HEK293 (cell line): ENCODE results near the gene TSPAN3.

Experiments
- CTCF ChIA-PET: fragments of 350-600 bp; formaldehyde crosslinking; extraction: SDS; loops from one replicate; lab custom pipeline; 2021; ENCODE audit warnings: antibody characterized with exemption; lab: Yijun Ruan, JAX
- POLR2A ChIA-PET: fragments of 300-600 bp; formaldehyde crosslinking; extraction: SDS; loops from one replicate; lab custom pipeline; 2020; ENCODE audit warnings: antibody characterized with exemption, inconsistent platforms; lab: Yijun Ruan, JAX
- H3K27ac ChIP-seq: fragments of 200-500 bp; sonication (Bioruptor generic); 2 replicates; pipeline ENCODE4 v1.5.1; 2014; ENCODE audit warnings: low read depth, low read length, control low read depth, inconsistent platforms; ENCODE audit errors: extremely low read depth
- H3K36me3 ChIP-seq, 2 experiments: fragments of 200-500 bp in 1 of 2; sonication (Bioruptor generic) in 1 of 2; 1 replicate in 1 of 2; 2 replicates in 1 of 2; pipeline ENCODE4 v1.5.1; 2014 to 2017; ENCODE audit warnings: inconsistent platforms in 2 of 2, low read length in 2 of 2; ENCODE audit not compliant: control insufficient read depth in 2 of 2, insufficient read depth in 1 of 2
- H3K4me1 ChIP-seq: fragments of 200-500 bp; sonication (Bioruptor generic); 2 replicates; pipeline ENCODE4 v1.5.1; 2014; ENCODE audit warnings: mild to moderate bottlenecking, low read length, inconsistent platforms; ENCODE audit not compliant: control insufficient read depth, insufficient read depth
- H3K4me3 ChIP-seq: 2 replicates; pipeline ENCODE4 v1.5.1; 2011; ENCODE audit warnings: low read depth, mild to moderate bottlenecking, control low read depth, low read length, moderate library complexity
- H3K9me3 ChIP-seq: fragments of 200-500 bp; sonication (Bioruptor generic); 2 replicates; pipeline ENCODE4 v1.5.1; 2014; ENCODE audit warnings: low read depth, low read length, inconsistent platforms; ENCODE audit not compliant: control insufficient read depth, insufficient read depth
- EGR2 ChIP-seq: fragments of 450-650 bp; formaldehyde crosslinking; IDR thresholded peaks from 2 replicates; pipeline ENCODE4 v1.5.1; 2016; ENCODE audit warnings: low read depth, missing biosample characterization, missing genetic modification characterization
- GLIS1 ChIP-seq: fragments of 450-650 bp; formaldehyde crosslinking; IDR thresholded peaks from 2 replicates; pipeline ENCODE4 v1.5.1; 2016; ENCODE audit warnings: missing biosample characterization, missing genetic modification characterization
- ZBTB21 ChIP-seq: fragments of 450-650 bp; formaldehyde crosslinking; IDR thresholded peaks from 2 replicates; pipeline ENCODE4 v1.5.1; 2017; ENCODE audit warnings: missing biosample characterization, missing genetic modification characterization
- ZNF121 ChIP-seq: fragments of 450-650 bp; formaldehyde crosslinking; IDR thresholded peaks from 2 replicates; pipeline ENCODE4 v1.5.1; 2016; ENCODE audit warnings: missing biosample characterization, missing genetic modification characterization
- ZNF184 ChIP-seq: fragments of 450-650 bp; IDR thresholded peaks from 2 replicates; pipeline ENCODE4 v1.5.1; 2018; ENCODE audit warnings: missing biosample characterization, mild to moderate bottlenecking, missing genetic modification characterization
- ZNF2 ChIP-seq: fragments of 450-650 bp; formaldehyde crosslinking; IDR thresholded peaks from 2 replicates; pipeline ENCODE4 v1.5.1; 2016; ENCODE audit warnings: missing biosample characterization, missing genetic modification characterization
- ZNF354C ChIP-seq: fragments of 450-650 bp; formaldehyde crosslinking; IDR thresholded peaks from 2 replicates; pipeline ENCODE4 v1.5.1; 2016; ENCODE audit warnings: missing biosample characterization, missing genetic modification characterization, low read depth, borderline replicate concordance
- ZNF501 ChIP-seq: fragments of 450-650 bp; formaldehyde crosslinking; IDR thresholded peaks from 2 replicates; pipeline ENCODE4 v1.5.1; 2016; ENCODE audit warnings: missing biosample characterization, missing genetic modification characterization
- ZNF664 ChIP-seq: fragments of 450-650 bp; formaldehyde crosslinking; IDR thresholded peaks from 2 replicates; pipeline ENCODE4 v1.5.1; 2016; ENCODE audit warnings: missing biosample characterization, missing genetic modification characterization
- ZNF692 ChIP-seq: fragments of 450-650 bp; formaldehyde crosslinking; IDR thresholded peaks from 2 replicates; pipeline ENCODE4 v1.5.1; 2016; ENCODE audit warnings: missing biosample characterization, missing genetic modification characterization
- ZNF776 ChIP-seq: fragments of 450-650 bp; formaldehyde crosslinking; IDR thresholded peaks from 2 replicates; pipeline ENCODE4 v1.5.0; 2017; ENCODE audit warnings: missing biosample characterization, missing genetic modification characterization, borderline replicate concordance
- ZNF843 ChIP-seq: fragments of 450-650 bp; formaldehyde crosslinking; IDR thresholded peaks from 2 replicates; pipeline ENCODE4 v1.5.1; 2016; ENCODE audit warnings: missing biosample characterization, missing genetic modification characterization
- ZSCAN23 ChIP-seq: fragments of 450-650 bp; formaldehyde crosslinking; IDR thresholded peaks from 2 replicates; pipeline ENCODE4 v1.5.1; 2016; ENCODE audit warnings: missing biosample characterization, missing genetic modification characterization
- TF ChIP-seq, protein P1 (sequence below): fragments of 450-650 bp; formaldehyde crosslinking; IDR thresholded peaks from 2 replicates; pipeline ENCODE4 v1.5.1; 2017; ENCODE audit warnings: missing biosample characterization, missing genetic modification characterization
- TF ChIP-seq, protein P2 (sequence below): IDR thresholded peaks from 2 replicates; pipeline ENCODE4 v1.6.1; 2011; ENCODE audit warnings: mild to moderate bottlenecking, low read depth, low read length, borderline replicate concordance
- TF ChIP-seq, protein P3 (sequence below): fragments of 450-650 bp; formaldehyde crosslinking; IDR thresholded peaks from 2 replicates; pipeline ENCODE4 v1.5.1; 2016; ENCODE audit warnings: missing biosample characterization, missing genetic modification characterization
- TF ChIP-seq, protein P4 (sequence below): fragments of 450-650 bp; formaldehyde crosslinking; IDR thresholded peaks from 2 replicates; pipeline ENCODE4 v1.5.1; 2016; ENCODE audit warnings: missing biosample characterization, missing genetic modification characterization
- TF ChIP-seq, protein P5 (sequence below): fragments of 450-650 bp; formaldehyde crosslinking; IDR thresholded peaks from 2 replicates; pipeline ENCODE4 v1.5.1; 2016; ENCODE audit warnings: missing biosample characterization, missing genetic modification characterization

Gene TSPAN3

DNA sequence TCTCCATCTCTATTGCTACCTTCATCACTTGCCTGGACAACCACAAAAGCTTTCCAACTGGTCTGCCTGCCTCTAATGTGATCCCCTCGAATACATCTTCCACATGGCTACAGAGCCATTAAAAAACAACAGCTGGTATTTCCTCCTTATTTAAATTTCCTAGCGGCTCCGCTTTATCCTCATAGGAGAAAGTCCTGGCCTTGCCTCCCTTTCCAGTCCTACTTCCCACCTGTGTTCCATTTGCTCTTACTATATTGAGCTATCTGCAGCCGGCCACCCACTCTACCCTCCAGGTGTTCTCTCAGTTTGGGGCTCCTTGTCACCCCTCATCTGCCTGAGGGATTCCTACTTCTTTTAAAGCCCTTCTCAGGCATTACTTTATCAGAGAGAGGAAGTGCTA is 49.7 kb upstream of the TSPAN3 start:
- no peak overlapping the region for H3K27ac ChIP-seq
- H3K36me3 ChIP-seq = no peaks in the 10 kb centered on the region
- no peaks in the 10 kb centered on the region for H3K9me3 ChIP-seq
- TF ChIP-seq ZNF843 (tag by site-specific recombination) (no peak), ZSCAN23 (tag by site-specific recombination) (no peak), EGR2 (tag by site-specific recombination) (no peak), ZNF121 (tag by site-specific recombination) (no peak), GLIS1 (tag by site-specific recombination) (no peak), ZNF664 (tag by site-specific recombination) (no peak), ZNF776 (tag by site-specific recombination) (no peak), ZNF692 (tag by site-specific recombination) (no peak), ZNF2 (tag by site-specific recombination) (no peak), ZNF354C (tag by site-specific recombination) (no peak), ZBTB21 (tag by site-specific recombination) (no peak), ZNF184 (tag by site-specific recombination) (no peak), ZNF501 (tag by site-specific recombination) (no peak)
- TF ChIP-seq, protein P1, sequence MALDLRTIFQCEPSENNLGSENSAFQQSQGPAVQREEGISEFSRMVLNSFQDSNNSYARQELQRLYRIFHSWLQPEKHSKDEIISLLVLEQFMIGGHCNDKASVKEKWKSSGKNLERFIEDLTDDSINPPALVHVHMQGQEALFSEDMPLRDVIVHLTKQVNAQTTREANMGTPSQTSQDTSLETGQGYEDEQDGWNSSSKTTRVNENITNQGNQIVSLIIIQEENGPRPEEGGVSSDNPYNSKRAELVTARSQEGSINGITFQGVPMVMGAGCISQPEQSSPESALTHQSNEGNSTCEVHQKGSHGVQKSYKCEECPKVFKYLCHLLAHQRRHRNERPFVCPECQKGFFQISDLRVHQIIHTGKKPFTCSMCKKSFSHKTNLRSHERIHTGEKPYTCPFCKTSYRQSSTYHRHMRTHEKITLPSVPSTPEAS (tag by site-specific recombination) = no peak
- TF ChIP-seq, protein P2, sequence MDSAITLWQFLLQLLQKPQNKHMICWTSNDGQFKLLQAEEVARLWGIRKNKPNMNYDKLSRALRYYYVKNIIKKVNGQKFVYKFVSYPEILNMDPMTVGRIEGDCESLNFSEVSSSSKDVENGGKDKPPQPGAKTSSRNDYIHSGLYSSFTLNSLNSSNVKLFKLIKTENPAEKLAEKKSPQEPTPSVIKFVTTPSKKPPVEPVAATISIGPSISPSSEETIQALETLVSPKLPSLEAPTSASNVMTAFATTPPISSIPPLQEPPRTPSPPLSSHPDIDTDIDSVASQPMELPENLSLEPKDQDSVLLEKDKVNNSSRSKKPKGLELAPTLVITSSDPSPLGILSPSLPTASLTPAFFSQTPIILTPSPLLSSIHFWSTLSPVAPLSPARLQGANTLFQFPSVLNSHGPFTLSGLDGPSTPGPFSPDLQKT = no peak
- TF ChIP-seq, protein P3, sequence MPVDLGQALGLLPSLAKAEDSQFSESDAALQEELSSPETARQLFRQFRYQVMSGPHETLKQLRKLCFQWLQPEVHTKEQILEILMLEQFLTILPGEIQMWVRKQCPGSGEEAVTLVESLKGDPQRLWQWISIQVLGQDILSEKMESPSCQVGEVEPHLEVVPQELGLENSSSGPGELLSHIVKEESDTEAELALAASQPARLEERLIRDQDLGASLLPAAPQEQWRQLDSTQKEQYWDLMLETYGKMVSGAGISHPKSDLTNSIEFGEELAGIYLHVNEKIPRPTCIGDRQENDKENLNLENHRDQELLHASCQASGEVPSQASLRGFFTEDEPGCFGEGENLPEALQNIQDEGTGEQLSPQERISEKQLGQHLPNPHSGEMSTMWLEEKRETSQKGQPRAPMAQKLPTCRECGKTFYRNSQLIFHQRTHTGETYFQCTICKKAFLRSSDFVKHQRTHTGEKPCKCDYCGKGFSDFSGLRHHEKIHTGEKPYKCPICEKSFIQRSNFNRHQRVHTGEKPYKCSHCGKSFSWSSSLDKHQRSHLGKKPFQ (tag by site-specific recombination) = no peak
- TF ChIP-seq, protein P4, sequence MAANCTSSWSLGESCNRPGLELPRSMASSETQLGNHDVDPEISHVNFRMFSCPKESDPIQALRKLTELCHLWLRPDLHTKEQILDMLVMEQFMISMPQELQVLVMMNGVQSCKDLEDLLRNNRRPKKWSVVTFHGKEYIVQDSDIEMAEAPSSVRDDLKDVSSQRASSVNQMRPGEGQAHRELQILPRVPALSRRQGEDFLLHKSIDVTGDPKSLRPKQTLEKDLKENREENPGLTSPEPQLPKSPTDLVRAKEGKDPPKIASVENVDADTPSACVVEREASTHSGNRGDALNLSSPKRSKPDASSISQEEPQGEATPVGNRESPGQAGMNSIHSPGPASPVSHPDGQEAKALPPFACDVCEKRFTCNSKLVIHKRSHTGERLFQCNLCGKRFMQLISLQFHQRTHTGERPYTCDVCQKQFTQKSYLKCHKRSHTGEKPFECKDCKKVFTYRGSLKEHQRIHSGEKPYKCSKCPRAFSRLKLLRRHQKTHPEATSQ (tag by site-specific recombination) = no peak
- TF ChIP-seq, protein P5, sequence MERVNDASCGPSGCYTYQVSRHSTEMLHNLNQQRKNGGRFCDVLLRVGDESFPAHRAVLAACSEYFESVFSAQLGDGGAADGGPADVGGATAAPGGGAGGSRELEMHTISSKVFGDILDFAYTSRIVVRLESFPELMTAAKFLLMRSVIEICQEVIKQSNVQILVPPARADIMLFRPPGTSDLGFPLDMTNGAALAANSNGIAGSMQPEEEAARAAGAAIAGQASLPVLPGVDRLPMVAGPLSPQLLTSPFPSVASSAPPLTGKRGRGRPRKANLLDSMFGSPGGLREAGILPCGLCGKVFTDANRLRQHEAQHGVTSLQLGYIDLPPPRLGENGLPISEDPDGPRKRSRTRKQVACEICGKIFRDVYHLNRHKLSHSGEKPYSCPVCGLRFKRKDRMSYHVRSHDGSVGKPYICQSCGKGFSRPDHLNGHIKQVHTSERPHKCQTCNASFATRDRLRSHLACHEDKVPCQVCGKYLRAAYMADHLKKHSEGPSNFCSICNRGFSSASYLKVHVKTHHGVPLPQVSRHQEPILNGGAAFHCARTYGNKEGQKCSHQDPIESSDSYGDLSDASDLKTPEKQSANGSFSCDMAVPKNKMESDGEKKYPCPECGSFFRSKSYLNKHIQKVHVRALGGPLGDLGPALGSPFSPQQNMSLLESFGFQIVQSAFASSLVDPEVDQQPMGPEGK = no peak
- no peak overlapping the region for H3K4me3 ChIP-seq
- no peaks in the 10 kb centered on the region for H3K4me1 ChIP-seq
- ChIA-PET POLR2A (no interaction called here), CTCF (interaction anchor here (0.6 to 6.4 kb wide), 10 partner anchors 11 to 423 kb away, joined by 3 to 131 read pairs (median 14); no protein-coding TSS in a partner anchor)
